Gastrocnemius medialis (tissue), 4 donors: ENCODE measurements around the gene TLX3.

ENCODE experiments used
- CTCF ChIP-seq, 5 experiments: fragments of 450-650 bp in 3 of 5; fragments of 200-600 bp in 2 of 5; sonication (generic) in 2 of 5; IDR thresholded peaks in 4 of 5; conservative IDR thresholded peaks in 1 of 5; 1 replicate in 4 of 5; 2 replicates in 1 of 5; pipeline ENCODE4 v1.5.1; 2016 to 2019; ENCODE audit warnings: antibody characterized with exemption in 5 of 5, mild to moderate bottlenecking in 3 of 5, moderate library complexity in 3 of 5
- POLR2A ChIP-seq, 2 donors: fragments of 450-650 bp; IDR thresholded peaks; one replicate each; pipeline ENCODE4 v1.6.1; 2017; ENCODE audit warnings: antibody characterized with exemption in 2 of 2, mild to moderate bottlenecking in 2 of 2, moderate library complexity in 2 of 2

- TF ChIP-seq CTCF (IDR thresholded peaks at IDR 0.05 in 4 of 5, conservative IDR thresholded peaks at IDR 0.05 in 1 of 5) (peak in 2 of 5 experiments; percentile 17 to 35), POLR2A (IDR thresholded peaks at IDR 0.05) (no peak)
Observed at GRCh38 chr5:171342362-171343111, 33.5 kb downstream of the TLX3 start.
